ENCODE results near the gene CAPN13. TPM values are rescaled to one million over a fixed set of nuclear protein-coding genes. Genes with fewer than 3 reads are reported as not detected.
A peak's percentile ranks its signal among the peaks of the same experiment; 100 is the strongest.

CAPN13 gene
- total RNA-seq, 1 donor from 2014 or later, result 19.2 TPM

GRCh38 chr2:30705711-30706533, 101.3 kb downstream of the CAPN13 start:
- Histone ChIP-seq H3K4me1 (no peaks in the 10 kb centered on the region), H3K27me3 (no peaks in the 10 kb centered on the region), H3K9me3 (peaks cover 8% of the 10 kb centered on the region), H3K4me3 (no peak overlapping the region), H3K36me3 (no peaks in the 10 kb centered on the region), H3K27ac (no peak overlapping the region)
- intact Hi-C loops (cut with DNase I), result loop anchor here (5.0 to 10.0 kb wide), 2 partner anchors 499 to 541 kb away; no protein-coding TSS in a partner anchor
- ATAC-seq, result no peak
- DNase-seq, result peak; percentile 21
- no peak for TF ChIP-seq CTCF (IDR thresholded peaks at IDR 0.05)

- ATAC-seq, result no peak
- no peaks in the 10 kb centered on the region for H3K27me3 ChIP-seq
- H3K9me3 ChIP-seq, result peaks cover 8% of the 10 kb centered on the region
- no peak for TF ChIP-seq CTCF (IDR thresholded peaks at IDR 0.05)
- H3K27ac ChIP-seq, result no peak overlapping the region
- intact Hi-C loops (cut with DNase I), result loop anchor here (5.0 to 10.0 kb wide), 2 partner anchors 498 to 540 kb away; no protein-coding TSS in a partner anchor
- no peaks in the 10 kb centered on the region for H3K36me3 ChIP-seq
- peak; percentile 3 for DNase-seq
- no peak overlapping the region for H3K4me3 ChIP-seq
- no peaks in the 10 kb centered on the region for H3K4me1 ChIP-seq
Measured at GRCh38 chr2:30705056-30705455, 102.2 kb downstream of the CAPN13 start.

GRCh38 chr2:30704309-30705020, 102.8 kb downstream of the CAPN13 start:
- no peak for ATAC-seq
- intact Hi-C loops (cut with DNase I), result loop anchor here (5.0 to 10.0 kb wide), 2 partner anchors 497 to 540 kb away; no protein-coding TSS in a partner anchor
- H3K27ac ChIP-seq, result no peak overlapping the region

GRCh38 chr2:30702694-30703093, 104.6 kb downstream of the CAPN13 start:
- TF ChIP-seq CTCF (IDR thresholded peaks at IDR 0.05), result no peak
- Histone ChIP-seq H3K4me3 (no peak overlapping the region), H3K27me3 (no peaks in the 10 kb centered on the region), H3K36me3 (no peaks in the 10 kb centered on the region), H3K27ac (no peak overlapping the region), H3K4me1 (no peaks in the 10 kb centered on the region), H3K9me3 (peaks cover 8% of the 10 kb centered on the region)
- intact Hi-C loops (cut with DNase I), result loop anchor here (10.0 kb wide), 1 partner anchor 538 kb away; no protein-coding TSS in a partner anchor
- no peak for DNase-seq
- peak; percentile 62 for ATAC-seq

More at GRCh38 chr2:30704309-30705020, 102.8 kb downstream of the CAPN13 start:
- no peaks in the 10 kb centered on the region for H3K27me3 ChIP-seq
- peaks cover 8% of the 10 kb centered on the region for H3K9me3 ChIP-seq
- H3K4me3 ChIP-seq, result no peak overlapping the region
- H3K4me1 ChIP-seq, result no peaks in the 10 kb centered on the region
- H3K36me3 ChIP-seq, result no peaks in the 10 kb centered on the region
- DNase-seq, result no peak
- no peak for TF ChIP-seq CTCF (IDR thresholded peaks at IDR 0.05)

- intact Hi-C loops (cut with DNase I), result loop anchor here (10.0 kb wide), 1 partner anchor 537 kb away; no protein-coding TSS in a partner anchor
- Histone ChIP-seq H3K27me3 (no peaks in the 10 kb centered on the region), H3K27ac (no peak overlapping the region), H3K4me1 (no peaks in the 10 kb centered on the region), H3K9me3 (peaks cover 8% of the 10 kb centered on the region), H3K4me3 (no peak overlapping the region), H3K36me3 (no peaks in the 10 kb centered on the region)
- DNase-seq, result no peak
- no peak for ATAC-seq
- TF ChIP-seq CTCF (IDR thresholded peaks at IDR 0.05), result no peak
Measured at GRCh38 chr2:30701782-30702181, 105.5 kb downstream of the CAPN13 start.

All from upper lobe of right lung (tissue), 1 donor.